Neural cell (in vitro differentiated cells): ENCODE data around the gene SETBP1. TPM values are rescaled to one million over a fixed set of nuclear protein-coding genes. Genes with fewer than 3 reads are reported as not detected.

ENCODE experiments used
- H2AFZ ChIP-seq: fragments of 200-600, 300-800 bp; sonication (generic), shearing (Covaris generic); 2 replicates; pipeline ENCODE4 v1.6.0; 2014; ENCODE audit warnings: low read depth, mild to moderate bottlenecking, antibody characterized with exemption, low read length, moderate library complexity
- H3F3A ChIP-seq: fragments of 200-600 bp; shearing (Covaris generic); 2 replicates; pipeline ENCODE4 v1.6.1; 2016; ENCODE audit warnings: mild to moderate bottlenecking, moderate library complexity, mixed read lengths, antibody characterized with exemption, low read length; ENCODE audit not compliant: insufficient read depth, poor library complexity, severe bottlenecking
- H3K27ac ChIP-seq: fragments of 200-600, 300-800 bp; sonication (generic), shearing (Covaris generic); 2 replicates; pipeline ENCODE4 v1.5.1; 2014; ENCODE audit warnings: mild to moderate bottlenecking, low read length, moderate library complexity
- H3K27me3 ChIP-seq: fragments of 300-800, 200-600 bp; sonication (generic), shearing (Covaris generic); 2 replicates; pipeline ENCODE4 v1.6.0; 2014; ENCODE audit warnings: mild to moderate bottlenecking, low read depth, low read length, moderate library complexity; ENCODE audit not compliant: insufficient read depth
- H3K36me3 ChIP-seq: fragments of 300-800, 200-600 bp; sonication (generic), shearing (Covaris generic); 2 replicates; pipeline ENCODE4 v1.5.1; 2014; ENCODE audit warnings: mild to moderate bottlenecking, antibody characterized with exemption, low read length, moderate library complexity; ENCODE audit not compliant: insufficient read depth
- H3K4me2 ChIP-seq: fragments of 300-800, 200-600 bp; sonication (generic), shearing (Covaris generic); 2 replicates; pipeline ENCODE4 v1.6.0; 2014; ENCODE audit warnings: mild to moderate bottlenecking, low read length
- H3K4me3 ChIP-seq: fragments of 300-800, 200-600 bp; sonication (generic), shearing (Covaris generic); 2 replicates; pipeline ENCODE4 v1.5.1; 2014; ENCODE audit warnings: mild to moderate bottlenecking, low read length, moderate library complexity
- H3K79me2 ChIP-seq: fragments of 200-600 bp; shearing (Covaris generic); replicated peaks from 2 replicates; pipeline ENCODE4 v1.6.0; 2014; ENCODE audit warnings: mild to moderate bottlenecking, low read length, moderate library complexity; ENCODE audit not compliant: insufficient read depth
- H3K9ac ChIP-seq: fragments of 300-800, 200-600 bp; sonication (generic), shearing (Covaris generic); 2 replicates; pipeline ENCODE4 v1.6.1; 2016; ENCODE audit warnings: mild to moderate bottlenecking, low read length, mixed read lengths
- H3K9me2 ChIP-seq: fragments of 200-600 bp; shearing (Covaris generic); 2 replicates; pipeline ENCODE4 v1.6.1; 2016; ENCODE audit warnings: mild to moderate bottlenecking, low read length, mixed read lengths; ENCODE audit not compliant: insufficient read depth
- H3K9me3 ChIP-seq: fragments of 200-600, 300-800 bp; sonication (generic), shearing (Covaris generic); 2 replicates; pipeline ENCODE4 v1.6.1; 2016; ENCODE audit warnings: mild to moderate bottlenecking, mixed run types, low read length, moderate library complexity, mixed read lengths
- H4K20me1 ChIP-seq: fragments of 200-600 bp; shearing (Covaris generic); 2 replicates; pipeline ENCODE4 v1.6.1; 2016; ENCODE audit warnings: mild to moderate bottlenecking, mixed run types; ENCODE audit not compliant: insufficient read depth
- CTCF ChIP-seq: fragments of 450-650 bp; IDR thresholded peaks from 2 replicates; pipeline ENCODE4 v1.5.1; 2014; ENCODE audit warnings: antibody characterized with exemption, mild to moderate bottlenecking, moderate library complexity; ENCODE audit not compliant: poor library complexity, severe bottlenecking
- EP300 ChIP-seq: fragments of 450-650 bp; conservative IDR thresholded peaks from 2 replicates; pipeline ENCODE4 v1.6.1; 2014; ENCODE audit warnings: antibody characterized with exemption, mild to moderate bottlenecking, moderate library complexity; ENCODE audit not compliant: poor library complexity, severe bottlenecking
- EZH2 ChIP-seq: fragments of 200-600, 300-800 bp; shearing (Covaris generic), sonication (generic); IDR thresholded peaks from 2 replicates; pipeline ENCODE4 v1.6.1; 2014; ENCODE audit warnings: antibody characterized with exemption, low read length, borderline replicate concordance, mild to moderate bottlenecking; ENCODE audit not compliant: insufficient read depth, poor library complexity, severe bottlenecking
- MXI1 ChIP-seq: fragments of 450-650 bp; conservative IDR thresholded peaks from 2 replicates; pipeline ENCODE4 v1.6.1; 2014; ENCODE audit warnings: antibody characterized with exemption, mild to moderate bottlenecking; ENCODE audit not compliant: poor library complexity, severe bottlenecking
- POLR2AphosphoS5 ChIP-seq: IDR thresholded peaks from 2 replicates; pipeline ENCODE4 v1.6.1; 2012
- RAD21 ChIP-seq: fragments of 450-650 bp; conservative IDR thresholded peaks from 2 replicates; pipeline ENCODE4 v1.6.1; 2014; ENCODE audit warnings: antibody characterized with exemption, mild to moderate bottlenecking, moderate library complexity
- REST ChIP-seq: IDR thresholded peaks from 2 replicates; pipeline ENCODE4 v1.6.1; 2012; ENCODE audit warnings: borderline replicate concordance
- SMC3 ChIP-seq: fragments of 450-650 bp; conservative IDR thresholded peaks from 2 replicates; pipeline ENCODE4 v1.6.1; 2014; ENCODE audit warnings: antibody characterized with exemption, mild to moderate bottlenecking, moderate library complexity; ENCODE audit not compliant: poor library complexity
- TAF1 ChIP-seq: IDR thresholded peaks from 2 replicates; pipeline ENCODE4 v1.6.1; 2012; ENCODE audit warnings: low read depth
- polyA plus RNA-seq: library from polyadenylated mRNA; depleted of rRNA; stranded (reverse); fragments of >200 nt; gene quantifications from 2 replicates; pipeline ENCODE4 v1.2.3, GENCODE V29; 2014

The SETBP1 gene
- polyA plus RNA-seq, 1 donor from 2014 or later: 13.7 TPM

- H3K9ac ChIP-seq: no peak overlapping the region
- no peak for TF ChIP-seq RAD21
- TF ChIP-seq SMC3: no peak
- no peak for TF ChIP-seq REST
- no peak for TF ChIP-seq TAF1
- TF ChIP-seq EZH2: no peak
- TF ChIP-seq POLR2AphosphoS5: no peak
- TF ChIP-seq CTCF: no peak
- TF ChIP-seq EP300: no peak
- no peaks in the 10 kb centered on the region for H3K27me3 ChIP-seq
- H3K9me3 ChIP-seq: no peaks in the 10 kb centered on the region
- H3K79me2 ChIP-seq: peaks cover 6% of the 10 kb centered on the region
- no peak overlapping the region for H3K27ac ChIP-seq
- H3F3A ChIP-seq: no peaks in the 10 kb centered on the region
- no peaks in the 10 kb centered on the region for H4K20me1 ChIP-seq
- no peak overlapping the region for H2AFZ ChIP-seq
- no peaks in the 10 kb centered on the region for H3K9me2 ChIP-seq
- peaks cover 4% of the 10 kb centered on the region for H3K36me3 ChIP-seq
- no peak overlapping the region for H3K4me3 ChIP-seq
- H3K4me2 ChIP-seq: no peak overlapping the region
These were observed 255.8 kb downstream of the SETBP1 start for GRCh38 chr18:44936485-44936884.

GRCh38 chr18:44937960-44938719 lies 257.5 kb downstream of the SETBP1 start:
- Histone ChIP-seq H3K79me2 (peaks cover 22% of the 10 kb centered on the region), H3K4me3 (no peak overlapping the region), H4K20me1 (no peaks in the 10 kb centered on the region), H3F3A (no peaks in the 10 kb centered on the region), H3K9me3 (no peaks in the 10 kb centered on the region), H3K4me2 (no peak overlapping the region), H3K36me3 (peaks cover 4% of the 10 kb centered on the region), H2AFZ (no peak overlapping the region), H3K27ac (no peak overlapping the region), H3K9me2 (no peaks in the 10 kb centered on the region), H3K27me3 (no peaks in the 10 kb centered on the region), H3K9ac (no peak overlapping the region)
- no peak for TF ChIP-seq CTCF
- TF ChIP-seq RAD21: no peak
- no peak for TF ChIP-seq EP300
- no peak for TF ChIP-seq MXI1
- TF ChIP-seq POLR2AphosphoS5: no peak
- no peak for TF ChIP-seq REST
- no peak for TF ChIP-seq SMC3
- TF ChIP-seq TAF1: no peak
- TF ChIP-seq EZH2: no peak
